CD4-positive, alpha-beta T cell treated with Interleukin-15 for 4 hours (primary cell): ENCODE results near the gene CCDC61.

Source experiments
- DNase-seq: peaks from one replicate; pipeline ENCODE4 v3.0.0-alpha.2; 2020; ENCODE audit warnings: low spot score

Gene CCDC61

GRCh38 chr19:46043519-46043918, 48.3 kb downstream of the CCDC61 start:
- DNase-seq: no peak

GRCh38 chr19:46049597-46049996, 54.3 kb downstream of the CCDC61 start:
- no peak for DNase-seq

DNA sequence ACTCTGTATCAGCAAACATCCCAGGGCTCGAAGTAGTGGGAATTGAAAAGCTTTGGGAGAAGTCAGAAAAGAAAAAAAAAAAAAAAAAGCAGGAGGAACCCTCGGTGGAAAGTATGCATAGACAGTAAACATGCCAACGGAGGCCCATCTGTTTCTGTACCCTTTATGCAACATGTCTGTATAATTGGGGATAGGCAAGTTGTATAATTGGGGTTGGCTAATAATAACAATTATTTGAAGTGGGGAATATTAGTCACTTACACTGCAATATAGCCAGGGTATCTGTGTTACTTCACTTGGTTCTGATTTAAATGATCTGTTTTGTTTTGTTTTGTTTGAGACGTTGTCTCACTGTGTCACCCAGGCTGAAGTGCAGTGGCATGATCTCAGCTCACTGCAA, 57.6 kb downstream of the CCDC61 start:
- no peak for DNase-seq

GRCh38 chr19:46056536-46056935, 61.3 kb downstream of the CCDC61 start:
- no peak for DNase-seq

- DNase-seq: no peak
Observed at GRCh38 chr19:46058778-46059177, 63.5 kb downstream of the CCDC61 start.

- no peak for DNase-seq
Observed at GRCh38 chr19:46060012-46060411, 64.7 kb downstream of the CCDC61 start.

DNA sequence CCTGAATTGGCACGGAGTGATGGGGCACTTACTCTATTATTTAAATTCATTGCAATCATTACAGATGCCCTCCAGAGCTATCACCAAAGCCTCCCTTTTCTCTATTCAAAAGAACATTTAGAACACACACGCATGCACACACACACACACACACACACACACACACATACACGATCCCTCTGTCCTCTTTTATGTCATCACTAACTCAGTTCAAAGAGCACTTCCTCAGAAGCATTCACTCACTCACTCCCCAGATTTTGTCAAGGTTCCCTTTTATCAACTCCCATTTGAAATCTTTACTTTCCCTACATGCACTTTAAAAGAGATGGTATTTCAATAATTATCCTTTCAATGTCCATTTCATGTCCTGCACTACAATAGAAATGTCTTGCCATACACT, 67.9 kb downstream of the CCDC61 start:
- DNase-seq: no peak

DNA sequence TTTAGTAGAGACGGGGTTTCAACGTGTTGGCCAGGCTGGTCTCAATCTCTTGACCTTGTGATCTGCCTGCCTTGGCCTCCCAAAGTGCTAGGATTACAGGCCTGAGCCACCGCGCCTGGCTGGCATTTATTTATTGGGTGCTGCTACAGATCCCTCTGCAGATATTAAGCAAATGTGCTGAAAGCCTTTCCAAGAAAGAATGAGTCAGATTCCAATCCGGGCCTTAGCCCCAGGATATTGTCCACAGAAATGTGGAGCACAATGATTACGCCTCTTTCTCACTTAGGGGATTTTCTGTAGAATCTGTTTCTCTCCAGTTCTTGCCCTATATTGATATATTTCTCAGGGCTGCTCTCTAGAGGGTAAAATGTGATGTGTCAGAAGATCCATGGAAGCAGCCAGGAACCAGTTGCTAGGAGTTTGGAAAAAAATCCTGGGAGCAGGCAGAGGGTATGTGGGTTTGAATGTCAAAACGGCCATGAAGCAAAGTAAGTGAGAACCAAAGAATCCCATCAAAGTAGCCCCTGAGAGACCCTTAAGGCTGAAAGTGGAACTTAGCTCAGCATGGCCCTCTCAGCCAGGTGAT, 70.3 kb downstream of the CCDC61 start:
- DNase-seq: no peak

GRCh38 chr19:46066471-46066870, 71.2 kb downstream of the CCDC61 start:
- DNase-seq: no peak

DNA sequence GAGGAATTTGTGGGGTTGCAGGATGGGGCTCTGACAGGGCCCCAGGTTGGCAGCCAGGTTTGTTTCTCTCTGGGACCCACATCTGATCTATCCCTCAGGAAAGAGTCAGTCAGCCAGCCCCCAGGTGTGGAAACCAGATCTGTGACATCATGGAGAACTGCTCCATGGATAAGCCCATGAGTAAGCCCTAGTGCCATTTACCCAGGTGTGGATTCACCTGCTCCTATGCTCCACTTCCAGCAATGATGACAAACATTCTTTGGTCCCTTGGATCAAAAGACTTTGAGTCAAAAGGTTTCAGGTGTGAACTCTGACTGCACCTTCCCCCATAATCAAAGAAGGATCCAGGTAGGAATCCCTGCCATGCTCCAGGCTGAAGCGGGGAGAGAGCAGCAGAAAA, 72.4 kb downstream of the CCDC61 start:
- DNase-seq: no peak
